Measurements from ENCODE around the gene EFEMP2. TPM values are rescaled to one million over a fixed set of nuclear protein-coding genes. Genes with fewer than 3 reads are reported as not detected.

Gene EFEMP2
- polyA plus RNA-seq, 3 donors from 2014 or later, result 1.6 to 6.3 (median 3.6) TPM

DNA sequence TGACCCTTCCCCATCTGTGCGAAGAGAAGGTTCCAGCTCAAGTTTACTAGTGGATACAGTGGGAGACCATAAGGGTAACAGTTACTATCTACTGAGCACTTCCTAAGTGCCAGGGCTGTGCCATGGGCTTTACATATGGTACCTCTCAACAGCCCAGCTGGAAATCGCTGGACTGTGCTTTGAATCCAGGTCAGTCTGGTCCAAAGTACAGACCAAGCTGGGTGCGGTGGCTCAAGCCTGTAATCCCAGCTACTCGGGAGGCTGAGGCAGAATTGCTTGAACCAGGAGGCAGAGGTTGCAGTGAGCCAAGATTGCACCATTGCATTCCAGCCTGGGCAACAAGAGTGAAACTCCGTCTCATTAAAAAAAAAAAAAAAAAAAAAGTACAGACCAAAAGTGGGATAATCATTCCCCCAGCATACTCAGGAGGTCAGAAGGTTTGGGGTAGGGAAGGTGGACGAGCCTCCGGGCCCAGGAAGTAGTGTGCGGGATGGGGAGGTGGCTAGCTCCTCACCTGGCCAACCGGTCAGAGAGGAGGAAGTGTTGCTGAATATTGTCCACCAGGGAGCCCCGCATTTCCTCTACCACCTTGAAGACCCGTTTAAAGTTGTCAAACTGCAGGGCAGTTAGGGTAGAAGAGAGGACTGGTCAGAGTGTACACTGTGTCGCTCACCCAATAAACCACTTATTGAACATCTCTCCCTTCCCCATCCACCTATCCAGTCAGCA, 13.4 kb upstream of the EFEMP2 start:
- Mint-ChIP-seq H3K4me1 (peaks cover 71 to 79% of the 10 kb centered on the region in 2 donors), H3K27me3 (ENCODE audit: low read depth in 3 of 3) (peaks cover 7 to 18% (median 16%) of the 10 kb centered on the region in 3 donors), H3K4me3 (peak overlapping the region in 3 of 5 donors; percentile 71 to 92 (median 84)), H3K9me3 (no peaks in the 10 kb centered on the region), H3K27ac (peak overlapping the region in 2 of 6 donors; percentile 29 to 84), H3K36me3 (peaks cover 0 to 18% (median 0%) of the 10 kb centered on the region in 3 donors)
- no peak for DNase-seq

DNA sequence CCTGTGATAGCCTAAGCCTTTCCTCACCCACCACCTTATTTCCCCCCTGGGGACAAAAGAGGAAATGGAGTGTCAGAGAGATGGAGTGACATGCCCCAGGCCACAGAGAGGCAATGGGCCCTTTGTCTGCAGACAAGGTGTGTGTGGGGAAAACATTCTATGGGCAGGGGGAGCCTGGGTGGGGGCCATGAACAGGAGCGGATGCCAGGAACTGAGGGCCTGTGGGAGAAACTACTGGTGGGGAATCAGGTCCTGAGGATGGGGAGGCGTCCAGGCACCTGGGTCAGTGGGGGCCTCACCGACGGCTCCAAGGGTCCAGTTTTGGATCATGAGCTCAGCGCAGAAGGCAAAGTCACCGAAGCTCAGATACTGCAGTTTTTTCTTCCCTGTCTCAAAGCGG, 12.6 kb upstream of the EFEMP2 start:
- H3K4me1 Mint-ChIP-seq, result peaks cover 77 to 84% of the 10 kb centered on the region in 2 donors

DNA sequence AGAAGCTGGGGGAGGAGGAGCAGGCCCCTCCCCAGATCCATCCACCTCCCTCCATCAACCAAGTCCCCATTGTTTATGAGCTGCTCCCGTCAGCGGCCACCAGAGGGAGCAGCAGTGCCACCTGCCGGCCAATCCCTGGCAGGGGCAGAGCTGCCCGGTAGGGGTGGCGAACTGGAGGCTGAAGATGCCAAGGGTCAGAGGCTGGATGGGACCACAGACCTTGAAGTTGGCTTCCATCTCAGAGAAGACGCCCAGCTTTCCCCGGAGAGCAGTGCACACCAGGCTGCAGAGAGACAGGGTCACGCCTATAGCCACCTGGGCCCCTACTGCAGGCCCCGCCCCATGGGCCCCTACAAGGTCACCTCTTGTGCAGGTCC, 12.1 kb upstream of the EFEMP2 start:
- DNase-seq, result peak; percentile 80 to 84 (median 83)
- Mint-ChIP-seq H3K9me3 (no peaks in the 10 kb centered on the region), H3K27ac (peak overlapping the region; percentile 15 to 91 (median 89)), H3K27me3 (ENCODE audit: low read depth in 3 of 3) (peaks cover 7 to 16% (median 14%) of the 10 kb centered on the region in 3 donors), H3K4me1 (peaks cover 77 to 84% of the 10 kb centered on the region in 2 donors), H3K36me3 (peaks cover 0 to 18% (median 0%) of the 10 kb centered on the region in 3 donors), H3K4me3 (peak overlapping the region in 4 of 5 donors; percentile 15 to 52 (median 44))

More for the DNA sequence above, 12.6 kb upstream of the EFEMP2 start:
- Mint-ChIP-seq H3K27me3 (ENCODE audit: low read depth in 3 of 3) (peaks cover 7 to 19% (median 16%) of the 10 kb centered on the region in 3 donors), H3K36me3 (peaks cover 0 to 18% (median 0%) of the 10 kb centered on the region in 3 donors), H3K4me3 (no peak overlapping the region), H3K27ac (peak overlapping the region in 3 of 6 donors; percentile 23 to 53 (median 50)), H3K9me3 (no peaks in the 10 kb centered on the region)
- no peak for DNase-seq

DNA sequence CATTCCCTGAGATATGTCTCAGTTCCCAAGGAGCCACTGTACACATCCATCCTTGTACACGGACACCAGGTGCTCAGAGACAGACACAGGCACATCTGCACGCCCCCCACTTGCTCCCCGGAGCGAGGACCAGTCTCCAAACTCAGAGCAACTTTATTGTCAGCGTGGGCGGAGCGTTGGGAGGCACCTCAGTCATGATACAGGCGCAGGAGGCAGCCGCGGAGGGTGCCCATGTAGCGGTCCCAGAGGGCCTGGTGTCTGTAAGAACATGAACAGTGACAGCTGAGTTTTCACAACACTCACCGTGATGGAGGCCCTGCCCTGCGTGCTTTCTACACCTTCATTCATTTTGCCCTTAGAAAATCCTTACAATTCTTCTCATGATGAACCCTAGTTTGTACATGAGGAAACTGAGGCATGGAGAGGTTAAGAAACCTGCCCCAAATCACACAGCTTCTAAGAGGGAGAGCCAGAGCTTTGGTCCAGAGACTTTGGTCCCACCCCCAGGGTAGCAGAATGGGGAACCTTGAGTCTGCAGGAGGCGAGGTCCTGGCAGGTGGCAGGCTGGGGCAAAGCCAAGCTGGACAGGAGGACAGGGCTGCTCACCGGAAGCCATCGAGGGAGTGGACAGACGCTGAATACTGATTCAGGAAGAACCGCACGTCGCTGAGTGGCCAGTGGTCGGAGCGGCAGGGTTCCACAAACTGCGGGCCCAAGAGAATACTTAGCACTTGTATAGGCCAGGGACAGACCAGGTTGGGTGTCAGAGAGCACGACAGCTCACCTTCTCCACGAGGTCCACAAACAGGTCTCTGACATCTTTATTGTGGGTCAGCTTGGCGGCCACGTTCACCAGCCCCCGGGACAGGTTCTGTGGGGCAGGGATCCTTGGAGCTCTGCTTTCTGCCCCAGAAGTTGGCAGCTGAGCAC, 11.5 kb upstream of the EFEMP2 start:
- peaks cover 0 to 18% (median 0%) of the 10 kb centered on the region in 3 donors for H3K36me3 Mint-ChIP-seq
- H3K9me3 Mint-ChIP-seq, result no peaks in the 10 kb centered on the region
- H3K4me1 Mint-ChIP-seq, result peaks cover 77 to 84% of the 10 kb centered on the region in 2 donors
- no peak for DNase-seq
- peak overlapping the region in 2 of 5 donors; percentile 40 to 52 for H3K4me3 Mint-ChIP-seq
- H3K27me3 Mint-ChIP-seq (ENCODE audit: low read depth in 3 of 3), result peaks cover 7 to 16% (median 13%) of the 10 kb centered on the region in 3 donors
- peak overlapping the region; percentile 23 to 94 (median 89) for H3K27ac Mint-ChIP-seq

DNA sequence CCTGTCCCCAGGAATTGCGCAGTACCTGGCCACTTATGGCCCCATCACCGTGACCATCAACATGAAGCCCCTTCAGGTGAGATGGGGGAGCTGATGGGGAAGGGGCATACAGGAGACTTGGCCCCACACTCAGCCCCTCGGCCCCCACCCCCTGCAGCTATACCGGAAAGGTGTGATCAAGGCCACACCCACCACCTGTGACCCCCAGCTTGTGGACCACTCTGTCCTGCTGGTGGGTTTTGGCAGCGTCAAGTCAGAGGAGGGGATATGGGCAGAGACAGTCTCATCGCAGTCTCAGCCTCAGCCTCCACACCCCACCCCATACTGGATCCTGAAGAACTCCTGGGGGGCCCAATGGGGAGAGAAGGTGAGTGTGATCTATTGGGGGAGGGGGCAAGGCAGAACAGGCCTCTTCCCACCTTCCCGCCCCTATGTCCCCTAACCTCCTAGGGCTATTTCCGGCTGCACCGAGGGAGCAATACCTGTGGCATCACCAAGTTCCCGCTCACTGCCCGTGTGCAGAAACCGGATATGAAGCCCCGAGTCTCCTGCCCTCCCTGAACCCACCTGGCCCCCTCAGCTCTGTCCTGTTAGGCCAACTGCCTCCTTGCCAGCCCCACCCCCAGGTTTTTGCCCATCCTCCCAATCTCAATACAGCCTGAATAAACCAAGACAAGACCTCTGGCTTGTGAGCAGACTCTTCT, 10.6 kb upstream of the EFEMP2 start:
- Mint-ChIP-seq H3K27me3 (ENCODE audit: low read depth in 3 of 3) (peaks cover 0 to 11% (median 8%) of the 10 kb centered on the region in 3 donors), H3K9me3 (no peaks in the 10 kb centered on the region), H3K4me1 (peaks cover 78 to 84% of the 10 kb centered on the region in 2 donors), H3K27ac (peak overlapping the region in 5 of 6 donors; percentile 23 to 94 (median 87)), H3K4me3 (peak overlapping the region in 1 of 5 donors; percentile 36), H3K36me3 (peaks cover 0 to 18% (median 0%) of the 10 kb centered on the region in 3 donors)
- no peak for DNase-seq

DNA sequence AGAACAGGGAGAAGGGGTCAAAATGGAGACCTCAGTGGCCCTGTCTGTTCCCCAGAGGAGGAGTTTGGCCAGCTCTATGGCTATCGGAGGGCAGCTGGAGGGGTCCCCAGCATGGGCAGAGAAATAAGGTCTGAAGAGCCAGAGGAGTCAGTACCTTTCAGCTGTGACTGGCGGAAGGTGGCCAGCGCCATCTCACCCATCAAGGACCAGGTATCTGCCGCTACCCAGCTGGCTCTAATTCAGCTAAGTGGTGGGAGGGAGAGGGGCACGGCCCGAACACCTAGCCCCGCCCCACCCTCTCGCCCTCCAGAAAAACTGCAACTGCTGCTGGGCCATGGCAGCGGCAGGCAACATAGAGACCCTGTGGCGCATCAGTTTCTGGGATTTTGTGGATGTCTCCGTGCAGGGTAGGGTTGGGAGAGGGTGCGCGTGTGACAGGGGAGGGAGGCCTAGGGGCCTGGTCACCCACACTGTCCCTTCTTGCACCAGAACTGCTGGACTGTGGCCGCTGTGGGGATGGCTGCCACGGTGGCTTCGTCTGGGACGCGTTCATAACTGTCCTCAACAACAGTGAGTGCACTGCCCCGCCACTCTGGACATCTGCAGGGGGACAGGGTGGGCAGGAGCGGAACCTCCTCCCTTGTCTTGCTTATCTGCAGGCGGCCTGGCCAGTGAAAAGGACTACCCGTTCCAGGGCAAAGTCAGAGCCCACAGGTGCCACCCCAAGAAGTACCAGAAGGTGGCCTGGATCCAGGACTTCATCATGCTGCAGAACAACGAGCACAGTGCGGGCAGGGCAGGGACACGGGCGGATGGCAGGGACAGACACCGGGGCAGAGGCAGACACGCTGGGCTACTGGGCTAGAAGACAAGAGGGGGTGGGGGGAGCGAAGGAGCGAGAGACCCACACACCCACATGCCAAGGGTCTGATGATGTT, 9.8 kb upstream of the EFEMP2 start:
- Mint-ChIP-seq H3K27me3 (ENCODE audit: low read depth in 3 of 3) (peaks cover 0 to 8% (median 8%) of the 10 kb centered on the region in 3 donors), H3K4me3 (peak overlapping the region; percentile 87 to 97 (median 95)), H3K9me3 (no peaks in the 10 kb centered on the region), H3K4me1 (peaks cover 77 to 84% of the 10 kb centered on the region in 2 donors), H3K36me3 (peaks cover 0 to 18% (median 0%) of the 10 kb centered on the region in 3 donors), H3K27ac (peak overlapping the region; percentile 23 to 98 (median 94))
- no peak for DNase-seq

DNA sequence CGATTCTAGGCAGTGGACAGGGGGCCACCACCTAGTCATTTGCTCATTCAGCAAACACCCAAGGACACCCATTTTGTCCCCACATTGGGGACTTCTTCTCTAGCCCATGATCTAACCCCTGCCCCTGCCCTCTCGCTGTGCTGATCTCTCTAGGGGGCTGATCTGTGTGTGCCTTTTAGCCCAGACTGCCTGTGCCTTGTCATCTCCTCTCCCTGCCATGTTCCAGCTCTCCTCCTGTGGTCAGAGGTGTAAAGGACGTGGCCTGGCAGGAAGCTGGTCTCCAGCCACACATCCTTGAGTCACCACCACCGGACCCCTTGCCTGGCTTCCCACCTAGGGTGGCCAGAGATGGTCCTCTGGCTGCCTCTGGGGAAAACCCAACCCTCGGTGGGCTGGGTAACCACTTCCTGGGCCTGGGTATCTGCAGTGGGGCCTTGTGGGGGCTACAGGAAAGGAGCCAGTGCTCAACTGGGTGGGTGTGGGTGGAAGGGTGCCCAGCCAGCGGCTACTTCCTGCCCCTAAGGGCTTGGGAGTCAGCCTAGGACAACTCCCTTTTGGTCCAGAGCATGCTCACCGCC, 8.3 kb upstream of the EFEMP2 start:
- Mint-ChIP-seq H3K4me1 (peaks cover 75 to 76% of the 10 kb centered on the region in 2 donors), H3K27me3 (ENCODE audit: low read depth in 3 of 3) (peaks cover 0 to 8% (median 8%) of the 10 kb centered on the region in 3 donors), H3K36me3 (peaks cover 0 to 14% (median 0%) of the 10 kb centered on the region in 3 donors), H3K27ac (peak overlapping the region; percentile 94 to 98 (median 96)), H3K4me3 (peak overlapping the region; percentile 87 to 97 (median 95)), H3K9me3 (no peaks in the 10 kb centered on the region)
- peak; percentile 60 to 73 (median 65) for DNase-seq

DNA sequence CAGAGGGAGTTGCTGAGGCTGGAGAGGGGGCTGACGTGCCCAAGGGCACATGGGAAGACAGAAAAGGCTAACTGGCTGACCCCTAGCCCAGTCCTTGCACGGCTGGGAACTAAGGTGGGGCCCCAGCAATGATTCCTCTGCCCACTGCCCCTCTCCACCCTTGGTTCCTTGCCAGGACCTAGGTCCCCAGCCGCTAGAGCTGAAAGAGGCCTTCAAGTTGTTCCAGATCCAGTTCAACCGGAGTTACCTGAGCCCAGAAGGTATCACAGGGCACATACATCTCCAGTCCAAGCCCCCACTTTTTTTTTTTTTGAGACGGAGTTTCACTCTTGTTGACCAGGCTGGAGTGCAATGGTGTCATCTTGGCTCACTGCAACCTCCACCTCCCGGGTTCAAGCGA, 7.4 kb upstream of the EFEMP2 start:
- Mint-ChIP-seq H3K27me3 (ENCODE audit: low read depth in 3 of 3) (peaks cover 0 to 8% (median 8%) of the 10 kb centered on the region in 3 donors), H3K4me3 (peak overlapping the region; percentile 87 to 97 (median 95)), H3K9me3 (no peaks in the 10 kb centered on the region), H3K36me3 (peaks cover 0 to 14% (median 0%) of the 10 kb centered on the region in 3 donors), H3K4me1 (peaks cover 69 to 73% of the 10 kb centered on the region in 2 donors), H3K27ac (peak overlapping the region; percentile 94 to 98 (median 96))
- no peak for DNase-seq

DNA sequence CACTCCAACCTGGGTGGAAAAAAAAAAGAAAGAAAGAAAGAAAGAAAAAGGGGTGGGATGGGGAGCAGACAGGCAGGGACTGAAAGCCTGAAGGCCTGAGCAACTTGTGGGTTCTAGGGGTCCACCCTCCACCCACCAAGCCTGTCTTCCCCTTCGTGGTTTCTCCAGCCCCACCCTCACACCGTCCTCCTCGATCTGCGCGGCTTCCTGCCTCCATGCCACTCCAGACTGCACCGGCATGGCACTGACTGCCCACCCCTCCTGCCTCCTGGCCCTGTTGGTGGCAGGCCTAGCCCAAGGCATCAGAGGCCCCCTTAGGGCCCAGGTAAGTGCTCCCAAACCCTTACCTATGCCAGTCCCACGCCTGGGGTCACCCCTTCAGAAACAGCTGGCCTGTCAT, 7.0 kb upstream of the EFEMP2 start, which contains the start of gene CTSW:
CTSW (plus strand) TSS at position 221 of the 400 bp plus-strand sequence; CDS start at position 239, 18 bp downstream.
- Mint-ChIP-seq H3K4me1 (peaks cover 65 to 69% of the 10 kb centered on the region in 2 donors), H3K27me3 (ENCODE audit: low read depth in 3 of 3) (peaks cover 0 to 8% (median 7%) of the 10 kb centered on the region in 3 donors), H3K4me3 (peak within 1 kb of the TSS; percentile 87 to 97 (median 95)), H3K9me3 (no peaks in the 10 kb centered on the region), H3K36me3 (peaks cover 0 to 12% (median 0%) of the 10 kb centered on the region in 3 donors), H3K27ac (peak within 1 kb of the TSS; percentile 94 to 98 (median 96))
- DNase-seq, result peak; percentile 54 to 77 (median 74)

DNA sequence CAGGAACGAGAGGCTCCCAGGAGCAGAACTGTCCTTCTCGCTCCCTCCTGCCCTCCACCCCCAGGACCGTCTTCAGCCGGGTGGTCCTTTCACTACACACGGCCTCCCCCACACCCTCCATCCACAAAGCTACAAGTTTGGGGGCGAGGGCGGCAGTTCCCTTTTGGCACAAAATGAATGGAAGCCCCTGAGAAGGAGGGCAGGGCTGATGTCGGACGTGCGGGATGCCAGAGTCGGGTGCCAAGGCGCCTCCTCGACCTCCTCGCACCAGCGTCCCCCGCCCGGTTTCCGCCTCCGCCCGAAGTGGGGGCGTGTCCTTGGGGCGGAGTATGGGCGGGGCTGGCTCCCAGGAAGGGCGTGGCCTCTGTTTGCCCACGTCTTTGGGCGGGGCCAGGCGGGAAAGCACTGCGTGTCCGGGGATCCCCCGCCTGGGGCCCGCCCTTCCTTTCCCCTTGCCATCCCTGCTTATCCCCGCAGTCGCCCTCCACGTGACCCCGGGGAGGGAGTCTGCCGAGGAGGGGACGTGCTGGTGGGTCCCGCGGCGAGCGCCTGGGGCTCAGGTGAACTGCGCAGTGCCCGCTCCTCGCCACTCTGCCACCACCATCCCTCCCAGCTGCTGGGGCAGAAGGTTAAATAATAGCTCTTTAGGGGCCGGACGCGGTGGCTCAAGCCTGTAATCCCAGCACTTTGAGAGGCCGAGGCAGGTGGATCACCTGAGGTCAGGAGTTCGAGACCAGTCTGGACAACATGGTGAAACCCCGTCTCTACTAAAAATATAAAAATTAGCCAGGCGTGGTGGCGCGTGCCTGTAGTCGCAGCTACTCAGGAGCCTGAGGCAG, 937 bp upstream of the EFEMP2 start:
- H3K4me1 Mint-ChIP-seq, result peaks cover 31 to 51% of the 10 kb centered on the region in 2 donors

More for the DNA sequence above, 937 bp upstream of the EFEMP2 start:
- Mint-ChIP-seq H3K27me3 (ENCODE audit: low read depth in 3 of 3) (peaks cover 0 to 10% (median 0%) of the 10 kb centered on the region in 3 donors), H3K36me3 (no peaks in the 10 kb centered on the region), H3K4me3 (peak overlapping the region; percentile 77 to 94 (median 89)), H3K9me3 (no peaks in the 10 kb centered on the region), H3K27ac (peak overlapping the region; percentile 70 to 92 (median 86))
- peak; percentile 96 to 98 (median 98) for DNase-seq
